Activated CD8-positive, alpha-beta memory T cell treated with anti-CD3 and anti-CD28 coated beads, Interleukin-2, amount 50 U/mL, for 4 hours (primary cell): Measurements from ENCODE around the gene EFNA4.

Experiments
- DNase-seq: peaks from one replicate; pipeline ENCODE4 v3.0.0-alpha.2; 2020

EFNA4 gene

GRCh38 chr1:155063550-155064110, at the start of gene EFNA4:
EFNA4 (plus strand) TSS chr1:155063740; CDS start chr1:155063824, 84 bp downstream.
- peak; percentile 81 for DNase-seq

- no peak for DNase-seq
Observed at GRCh38 chr1:155014709-155015508, 48.6 kb upstream of the EFNA4 start.

GRCh38 chr1:155015527-155016230, 47.9 kb upstream of the EFNA4 start:
- DNase-seq = no peak

GRCh38 chr1:155016231-155016831, 47.2 kb upstream of the EFNA4 start:
- DNase-seq = no peak

GRCh38 chr1:155017041-155017945, 46.2 kb upstream of the EFNA4 start:
- DNase-seq = peak; percentile 92

GRCh38 chr1:155017946-155018316, 45.6 kb upstream of the EFNA4 start:
- no peak for DNase-seq

- no peak for DNase-seq
Observed at GRCh38 chr1:155018617-155019348, 44.8 kb upstream of the EFNA4 start.

- no peak for DNase-seq
Observed at GRCh38 chr1:155019377-155020245, 43.9 kb upstream of the EFNA4 start.

GRCh38 chr1:155022136-155022926, 41.2 kb upstream of the EFNA4 start:
- DNase-seq = no peak

GRCh38 chr1:155022927-155023236, 40.7 kb upstream of the EFNA4 start:
- DNase-seq = no peak

GRCh38 chr1:155023627-155024026, 39.9 kb upstream of the EFNA4 start:
- no peak for DNase-seq

GRCh38 chr1:155024315-155024714, 39.2 kb upstream of the EFNA4 start:
- DNase-seq = no peak

GRCh38 chr1:155026154-155026553, 37.4 kb upstream of the EFNA4 start:
- DNase-seq = no peak

- no peak for DNase-seq
Observed at GRCh38 chr1:155026588-155026987, 37.0 kb upstream of the EFNA4 start.

- DNase-seq = no peak
Observed at GRCh38 chr1:155029513-155030242, 33.9 kb upstream of the EFNA4 start.

- DNase-seq = no peak
Observed at GRCh38 chr1:155030243-155030795, 33.2 kb upstream of the EFNA4 start.

GRCh38 chr1:155030899-155031298, 32.6 kb upstream of the EFNA4 start:
- DNase-seq = no peak

GRCh38 chr1:155032886-155033285, 30.7 kb upstream of the EFNA4 start:
- DNase-seq = no peak

GRCh38 chr1:155033524-155033923, 30.0 kb upstream of the EFNA4 start, which contains the start of the genes DCST1 and DCST2:
DCST1 (plus strand) TSS chr1:155033824; CDS start chr1:155034037, 213 bp downstream.
DCST2 (minus strand) TSS chr1:155033781; CDS start chr1:155033701, 80 bp downstream.
- DNase-seq = no peak
